ENCODE results near the gene NAGLU.
"Not testable (repeated sequence)": the region's sequence is repeated elsewhere in the genome, so short reads cannot be mapped to it uniquely, and the experiment has no call there.

NAGLU gene

GRCh38 chr17:42545755-42546505 is 9.9 kb downstream of the NAGLU start:
- DNase-seq, result not testable (repeated sequence)

- no peak for DNase-seq
Observed at GRCh38 chr17:42547001-42547461, 11.0 kb downstream of the NAGLU start.

DNA sequence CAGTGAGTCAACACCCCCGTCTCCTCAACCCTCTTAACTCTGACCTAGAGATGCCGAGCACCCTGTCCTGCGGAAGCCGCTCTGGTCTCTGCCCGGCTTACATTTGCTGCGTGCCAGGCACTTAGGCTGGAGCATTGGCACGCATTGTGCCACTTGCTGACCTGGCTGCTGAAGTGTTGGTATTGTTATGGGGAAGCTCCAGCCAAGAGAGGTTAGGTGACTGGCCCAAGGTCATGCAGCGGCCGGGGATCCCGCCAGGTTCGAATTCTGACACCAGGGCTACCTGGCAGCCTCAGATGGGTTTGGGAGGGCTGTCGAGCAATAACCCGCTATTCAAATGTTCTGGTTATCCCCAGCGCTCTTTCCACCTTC is 11.6 kb downstream of the NAGLU start:
- DNase-seq, result no peak

DNA sequence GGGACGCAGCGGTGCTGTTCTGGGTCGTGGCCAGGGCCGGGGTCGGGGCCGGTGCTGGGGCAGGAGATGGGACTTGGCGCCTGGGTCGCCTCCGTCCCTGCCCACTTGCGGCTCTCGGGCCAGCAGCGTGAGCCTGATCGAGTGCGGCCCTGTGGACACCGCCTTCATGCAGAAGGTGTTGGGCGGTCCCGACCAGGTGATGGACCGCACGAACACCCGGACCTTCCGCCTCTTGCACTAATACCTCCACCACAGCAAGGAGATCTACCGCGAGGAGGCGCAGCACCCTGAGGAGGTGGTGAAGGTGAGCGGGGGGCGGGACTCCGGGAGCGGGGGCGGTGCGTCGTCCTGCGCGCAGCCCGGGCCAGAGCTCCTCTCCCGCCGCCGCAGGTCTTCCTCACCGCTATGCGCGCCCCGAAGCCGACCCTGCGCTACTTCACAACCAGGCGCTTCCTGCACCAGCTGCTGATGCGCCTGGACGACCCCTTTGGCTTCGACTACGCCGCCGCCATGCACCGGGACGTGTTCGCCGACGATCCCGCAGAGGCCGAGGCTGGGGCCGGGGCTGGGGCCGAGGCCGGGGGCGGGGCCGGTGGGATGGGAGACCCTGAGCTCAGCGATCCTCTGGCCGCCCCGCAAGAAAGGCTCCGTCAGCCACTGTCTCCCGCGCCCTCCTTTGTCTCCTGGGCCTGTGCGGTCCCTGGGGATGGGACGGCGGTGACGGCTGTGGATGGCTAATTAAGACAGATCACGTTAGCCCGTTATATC is 12.2 kb downstream of the NAGLU start:
- DNase-seq, result no peak

GRCh38 chr17:42548993-42549755 is 13.1 kb downstream of the NAGLU start:
- no peak for DNase-seq

DNA sequence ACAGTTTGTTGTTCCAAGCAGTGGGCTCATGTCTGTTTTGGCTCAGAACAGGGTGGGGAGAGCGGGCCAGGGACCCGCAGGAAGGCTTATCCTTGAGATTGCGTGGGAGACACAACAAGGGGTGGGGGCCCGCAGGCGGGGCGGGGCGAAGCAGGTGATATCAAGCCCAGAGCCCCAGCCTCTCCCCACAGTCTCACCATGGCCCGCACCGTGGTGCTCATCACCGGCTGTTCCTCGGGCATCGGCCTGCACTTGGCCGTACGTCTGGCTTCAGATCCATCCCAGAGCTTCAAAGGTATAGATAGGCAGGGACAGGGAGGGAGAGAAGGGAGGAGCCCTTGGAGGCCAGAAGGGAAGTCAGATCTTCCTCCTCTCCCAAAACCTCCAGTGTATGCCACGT is 16.7 kb downstream of the NAGLU start, which contains the start of gene HSD17B1:
Gene HSD17B1, plus strand, starts transcription at position 188 of the 400 bp plus-strand sequence. Its CDS starts 11 bp downstream, at position 199.
- not testable (repeated sequence) for DNase-seq

DNA sequence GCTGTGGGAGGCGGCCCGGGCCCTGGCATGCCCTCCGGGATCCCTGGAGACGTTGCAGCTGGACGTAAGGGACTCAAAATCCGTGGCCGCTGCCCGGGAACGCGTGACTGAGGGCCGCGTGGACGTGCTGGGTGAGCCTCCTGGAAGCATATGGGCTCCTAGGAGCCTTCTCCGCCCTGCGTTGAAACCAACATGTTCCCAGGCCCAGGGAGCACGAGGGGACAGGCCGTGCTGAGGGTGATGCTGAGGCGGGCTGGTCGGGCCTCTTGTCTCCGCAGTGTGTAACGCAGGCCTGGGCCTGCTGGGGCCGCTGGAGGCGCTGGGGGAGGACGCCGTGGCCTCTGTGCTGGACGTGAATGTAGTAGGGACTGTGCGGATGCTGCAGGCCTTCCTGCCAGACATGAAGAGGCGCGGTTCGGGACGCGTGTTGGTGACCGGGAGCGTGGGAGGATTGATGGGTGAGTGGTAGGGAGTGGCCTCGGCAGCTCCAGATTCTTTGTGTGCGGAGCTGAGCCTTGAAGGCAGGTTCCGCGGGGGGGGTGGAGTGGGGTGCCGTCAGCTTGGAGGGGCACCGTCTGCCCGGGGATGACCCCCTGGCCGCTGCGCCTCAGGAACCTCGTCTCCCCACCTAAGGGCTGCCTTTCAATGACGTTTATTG is 17.2 kb downstream of the NAGLU start:
- DNase-seq, result no peak

DNA sequence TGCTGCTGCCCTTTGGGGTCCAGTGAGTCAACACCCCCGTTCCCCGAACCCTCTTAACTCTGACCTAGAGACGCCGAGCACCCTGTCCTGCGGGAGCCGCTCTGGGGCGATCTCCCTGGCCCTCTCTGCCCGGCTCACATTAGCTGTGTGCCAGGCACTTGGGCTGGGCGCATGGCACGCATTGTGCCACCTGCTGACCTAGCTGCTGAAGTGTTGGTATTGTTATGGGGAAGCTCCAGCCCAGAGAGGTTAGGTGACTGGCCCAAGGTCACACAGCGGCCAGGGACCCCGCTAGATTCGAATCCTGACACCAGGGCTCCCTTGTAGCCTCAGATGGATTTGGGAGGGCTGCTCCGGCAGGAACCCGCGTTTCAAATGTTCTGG is 17.8 kb downstream of the NAGLU start:
- no peak for DNase-seq

- DNase-seq, result peak; percentile 60
Observed at GRCh38 chr17:42554250-42555121, 18.4 kb downstream of the NAGLU start.

DNA sequence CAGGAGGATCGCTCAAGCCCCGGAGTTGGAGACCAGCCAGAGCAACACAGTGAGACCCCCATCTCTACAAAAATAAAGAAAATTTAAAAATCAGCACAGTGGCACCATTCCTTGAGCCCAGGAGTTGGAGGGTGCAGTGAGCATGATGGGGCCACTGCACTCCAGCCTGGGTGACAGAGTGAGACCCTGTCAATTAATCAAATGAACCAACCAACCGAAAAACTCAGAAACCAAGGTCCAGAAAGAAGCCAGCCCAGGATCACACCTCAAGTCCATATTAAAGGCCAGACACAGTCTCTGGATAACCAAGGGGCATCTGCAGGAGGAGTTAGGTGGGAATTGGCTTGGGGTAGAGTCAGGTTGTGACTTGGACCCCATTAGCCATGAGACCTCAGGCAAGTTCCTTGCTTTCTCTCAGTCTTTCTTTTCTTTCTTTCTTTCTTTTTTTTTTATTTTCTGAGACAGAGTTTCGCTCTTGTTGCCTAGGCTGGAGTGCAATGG is 19.1 kb downstream of the NAGLU start:
- no peak for DNase-seq

GRCh38 chr17:42555961-42556617 is 20.0 kb downstream of the NAGLU start:
- not testable (repeated sequence) for DNase-seq

DNA sequence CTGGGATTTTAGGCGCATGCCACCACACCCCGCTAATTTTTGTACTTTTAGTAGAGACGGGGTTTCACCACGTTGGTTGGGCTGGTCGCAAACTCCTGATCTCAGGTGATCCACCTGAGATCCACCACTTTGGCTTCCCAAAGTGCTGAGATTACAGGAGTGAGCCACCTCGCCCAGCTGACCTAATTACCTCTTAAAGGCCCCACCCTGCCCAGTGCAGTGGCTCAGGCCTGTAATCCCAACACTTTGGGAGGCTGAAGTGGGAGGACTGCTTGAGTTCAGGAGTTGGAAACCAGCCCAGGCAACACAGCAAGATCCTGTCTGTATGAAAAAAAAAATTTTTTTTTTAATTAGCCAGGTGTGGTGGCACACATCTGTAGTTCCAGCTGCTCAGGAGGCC is 23.0 kb downstream of the NAGLU start:
- no peak for DNase-seq

DNA sequence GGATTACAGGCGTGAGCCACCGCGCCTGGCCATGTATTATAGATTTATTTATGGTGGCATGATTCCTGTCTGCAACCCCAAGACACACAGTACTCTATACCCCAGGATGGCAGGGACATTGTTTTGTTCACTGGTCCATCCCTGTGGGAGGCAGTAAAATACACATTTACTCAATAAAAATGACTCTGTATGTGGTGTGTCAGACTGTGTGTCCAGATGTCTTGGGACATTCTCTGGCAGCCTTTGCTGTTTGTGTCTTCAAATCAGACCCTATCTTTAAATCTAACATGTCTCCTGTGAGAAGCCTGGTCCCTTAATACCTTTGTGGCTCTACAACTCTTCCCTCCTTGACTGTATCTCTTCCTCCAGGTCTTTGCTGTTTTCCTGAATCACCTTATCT is 24.2 kb downstream of the NAGLU start:
- DNase-seq, result no peak

GRCh38 chr17:42561897-42562387 is 25.9 kb downstream of the NAGLU start, which contains the start of gene COASY:
Gene COASY (plus strand): TSS chr17:42562148. CDS start chr17:42562623, 475 bp downstream.
- peak; percentile 97 for DNase-seq

GRCh38 chr17:42562388-42563142 is 26.5 kb downstream of the NAGLU start:
- no peak for DNase-seq

GRCh38 chr17:42563143-42563509 is 27.1 kb downstream of the NAGLU start:
- no peak for DNase-seq

GRCh38 chr17:42563543-42563942 is 27.5 kb downstream of the NAGLU start:
- DNase-seq, result no peak

DNA sequence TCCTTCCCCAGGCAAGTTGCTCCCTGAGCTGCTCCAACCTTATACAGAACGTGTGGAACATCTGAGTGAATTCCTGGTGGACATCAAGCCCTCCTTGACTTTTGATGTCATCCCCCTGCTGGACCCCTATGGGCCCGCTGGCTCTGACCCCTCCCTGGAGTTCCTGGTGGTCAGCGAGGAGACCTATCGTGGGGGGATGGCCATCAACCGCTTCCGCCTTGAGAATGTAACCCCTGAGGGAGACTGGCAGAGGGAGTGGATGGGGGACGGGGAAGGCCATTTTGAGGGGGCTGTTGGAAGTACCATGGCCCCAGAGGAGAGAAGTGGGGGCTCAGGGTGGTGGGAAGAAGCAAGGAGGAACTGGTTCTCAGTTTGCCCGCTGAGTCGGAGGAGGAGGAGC is 27.9 kb downstream of the NAGLU start:
- no peak for DNase-seq

- DNase-seq, result no peak
Observed at GRCh38 chr17:42564815-42565522, 28.9 kb downstream of the NAGLU start.
